NB4 (cell line): ENCODE data around the gene EML4.

ENCODE experiments used
- MYC ChIP-seq: IDR thresholded peaks from 2 replicates; pipeline ENCODE4 v1.6.1; 2011; ENCODE audit warnings: low read depth, low read length
- POLR2A ChIP-seq: IDR thresholded peaks from 2 replicates; pipeline ENCODE4 v1.6.1; 2011; ENCODE audit warnings: mild to moderate bottlenecking; ENCODE audit not compliant: insufficient read length; ENCODE audit errors: extremely low read depth
- TF ChIP-seq, protein P1 (sequence below): IDR thresholded peaks from 2 replicates; pipeline ENCODE4 v1.6.1; 2011; ENCODE audit warnings: low read depth, low read length
- TF ChIP-seq, protein P2 (sequence below): IDR thresholded peaks from one replicate; pipeline ENCODE4 v1.5.1; 2012; ENCODE audit warnings: low read depth, low read length

DNA sequence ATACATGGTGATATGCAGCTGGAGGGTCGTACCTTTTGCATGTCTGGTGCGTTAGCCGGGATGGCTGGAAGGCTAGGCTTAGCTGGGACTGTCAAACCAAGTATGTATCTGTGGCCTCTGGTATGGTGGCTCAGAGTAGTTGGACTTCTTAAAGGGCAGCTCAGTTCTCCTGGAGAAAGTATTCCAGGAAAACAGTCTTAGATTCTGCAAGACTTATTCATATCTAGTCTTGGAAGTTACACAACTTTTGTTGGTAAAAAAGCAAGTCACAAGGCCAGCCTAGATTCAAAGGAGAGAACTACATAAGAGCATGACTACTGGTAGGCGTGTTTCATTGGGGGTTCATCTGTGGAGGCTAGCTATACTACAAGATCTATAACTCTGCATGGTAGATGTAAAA lies 45.5 kb downstream of the EML4 start:
- TF ChIP-seq, protein P1, sequence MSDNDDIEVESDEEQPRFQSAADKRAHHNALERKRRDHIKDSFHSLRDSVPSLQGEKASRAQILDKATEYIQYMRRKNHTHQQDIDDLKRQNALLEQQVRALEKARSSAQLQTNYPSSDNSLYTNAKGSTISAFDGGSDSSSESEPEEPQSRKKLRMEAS, result no peak
- TF ChIP-seq, protein P2, sequence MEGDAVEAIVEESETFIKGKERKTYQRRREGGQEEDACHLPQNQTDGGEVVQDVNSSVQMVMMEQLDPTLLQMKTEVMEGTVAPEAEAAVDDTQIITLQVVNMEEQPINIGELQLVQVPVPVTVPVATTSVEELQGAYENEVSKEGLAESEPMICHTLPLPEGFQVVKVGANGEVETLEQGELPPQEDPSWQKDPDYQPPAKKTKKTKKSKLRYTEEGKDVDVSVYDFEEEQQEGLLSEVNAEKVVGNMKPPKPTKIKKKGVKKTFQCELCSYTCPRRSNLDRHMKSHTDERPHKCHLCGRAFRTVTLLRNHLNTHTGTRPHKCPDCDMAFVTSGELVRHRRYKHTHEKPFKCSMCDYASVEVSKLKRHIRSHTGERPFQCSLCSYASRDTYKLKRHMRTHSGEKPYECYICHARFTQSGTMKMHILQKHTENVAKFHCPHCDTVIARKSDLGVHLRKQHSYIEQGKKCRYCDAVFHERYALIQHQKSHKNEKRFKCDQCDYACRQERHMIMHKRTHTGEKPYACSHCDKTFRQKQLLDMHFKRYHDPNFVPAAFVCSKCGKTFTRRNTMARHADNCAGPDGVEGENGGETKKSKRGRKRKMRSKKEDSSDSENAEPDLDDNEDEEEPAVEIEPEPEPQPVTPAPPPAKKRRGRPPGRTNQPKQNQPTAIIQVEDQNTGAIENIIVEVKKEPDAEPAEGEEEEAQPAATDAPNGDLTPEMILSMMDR, result no peak
- TF ChIP-seq POLR2A, result no peak
- no peak for TF ChIP-seq MYC
